ENCODE measurements around the gene AGPAT3. TPM values are rescaled to one million over a fixed set of nuclear protein-coding genes. Genes with fewer than 3 reads are reported as not detected.

AGPAT3 gene
- total RNA-seq, 1 donor from 2014 or later, result 50.5 TPM

DNA sequence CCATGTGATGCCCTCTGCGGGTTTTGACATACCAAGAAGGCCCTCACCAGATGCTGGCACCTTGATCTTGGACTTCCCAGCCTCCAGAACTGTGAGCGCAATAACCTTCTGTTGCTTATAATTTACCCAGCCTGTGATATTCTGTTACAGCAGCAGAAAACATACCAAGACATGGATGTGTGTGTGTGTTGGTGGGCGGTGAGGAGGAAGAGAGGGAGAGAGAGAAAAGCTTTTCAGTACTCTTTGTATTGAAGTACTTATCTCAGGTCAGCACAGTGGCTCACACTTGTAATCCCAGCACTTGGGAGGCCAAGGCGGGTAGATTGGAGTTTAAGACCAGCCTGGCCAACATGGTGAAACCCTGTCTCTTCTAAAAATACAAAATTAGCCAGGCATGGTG is 170.2 kb downstream of the AGPAT3 start:
- H3K4me3 Mint-ChIP-seq (ENCODE audit: low read depth), result no peak overlapping the region
- H3K27ac Mint-ChIP-seq, result no peak overlapping the region
- H3K4me1 Mint-ChIP-seq (ENCODE audit: low read depth), result no peaks in the 10 kb centered on the region
- H3K36me3 Mint-ChIP-seq (ENCODE audit: insufficient read depth), result peaks cover 15% of the 10 kb centered on the region
- TF ChIP-seq, protein P1, sequence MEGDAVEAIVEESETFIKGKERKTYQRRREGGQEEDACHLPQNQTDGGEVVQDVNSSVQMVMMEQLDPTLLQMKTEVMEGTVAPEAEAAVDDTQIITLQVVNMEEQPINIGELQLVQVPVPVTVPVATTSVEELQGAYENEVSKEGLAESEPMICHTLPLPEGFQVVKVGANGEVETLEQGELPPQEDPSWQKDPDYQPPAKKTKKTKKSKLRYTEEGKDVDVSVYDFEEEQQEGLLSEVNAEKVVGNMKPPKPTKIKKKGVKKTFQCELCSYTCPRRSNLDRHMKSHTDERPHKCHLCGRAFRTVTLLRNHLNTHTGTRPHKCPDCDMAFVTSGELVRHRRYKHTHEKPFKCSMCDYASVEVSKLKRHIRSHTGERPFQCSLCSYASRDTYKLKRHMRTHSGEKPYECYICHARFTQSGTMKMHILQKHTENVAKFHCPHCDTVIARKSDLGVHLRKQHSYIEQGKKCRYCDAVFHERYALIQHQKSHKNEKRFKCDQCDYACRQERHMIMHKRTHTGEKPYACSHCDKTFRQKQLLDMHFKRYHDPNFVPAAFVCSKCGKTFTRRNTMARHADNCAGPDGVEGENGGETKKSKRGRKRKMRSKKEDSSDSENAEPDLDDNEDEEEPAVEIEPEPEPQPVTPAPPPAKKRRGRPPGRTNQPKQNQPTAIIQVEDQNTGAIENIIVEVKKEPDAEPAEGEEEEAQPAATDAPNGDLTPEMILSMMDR (IDR thresholded peaks at IDR 0.05; ENCODE audit: unreplicated experiment), result no peak
- H3K9me3 Mint-ChIP-seq (ENCODE audit: low read depth), result no peaks in the 10 kb centered on the region
- H3K27me3 Mint-ChIP-seq, result no peaks in the 10 kb centered on the region
- DNase-seq (ENCODE audit: low spot score, unreplicated experiment), result no peak

Other genes starting within 250 kb of the AGPAT3 start
- gene HSF2BP, start 205.7 kb upstream of the AGPAT3 start, total RNA-seq, result 2.0 and 2.2 TPM in 2 replicates
- gene RRP1B, start 205.7 kb upstream of the AGPAT3 start, total RNA-seq, result 38.0 and 41.3 TPM in 2 replicates
- gene PDXK, start 146.1 kb upstream of the AGPAT3 start, total RNA-seq, result 56.1 and 57.6 TPM in 2 replicates
- 42.0 and 42.6 TPM in 2 replicates for gene CSTB, start 88.9 kb upstream of the AGPAT3 start, total RNA-seq
- gene RRP1, start 75.6 kb upstream of the AGPAT3 start, total RNA-seq, result 30.9 and 32.6 TPM in 2 replicates
- gene TRAPPC10, start 147.1 kb downstream of the AGPAT3 start, total RNA-seq, result 40.4 and 42.7 TPM in 2 replicates
- gene PWP2, start 242.2 kb downstream of the AGPAT3 start, total RNA-seq, result 5.3 and 7.0 TPM in 2 replicates